Lower lobe of right lung (tissue), 2 donors: ENCODE results near the gene ZNF488. TPM values are rescaled to one million over a fixed set of nuclear protein-coding genes. Genes with fewer than 3 reads are reported as not detected.

Source experiments
- ATAC-seq, 2 donors: fragments of 200-7000 bp; cut with Tn5 transposase; one replicate each; pipeline ENCODE4 v1.9.1; 2020 to 2022; ENCODE audit warnings: mild to moderate bottlenecking in 2 of 2, moderate library complexity in 2 of 2
- DNase-seq: peaks from one replicate; pipeline ENCODE4 v3.0.0-alpha.2; 2020
- H3K27ac ChIP-seq: fragments of 200-600 bp; one replicate; pipeline ENCODE4 v1.8.0; 2022
- H3K27me3 ChIP-seq: fragments of 200-600 bp; one replicate; pipeline ENCODE4 v1.8.0; 2022; ENCODE audit warnings: low read depth
- H3K36me3 ChIP-seq: fragments of 200-600 bp; one replicate; pipeline ENCODE4 v1.8.0; 2022; ENCODE audit warnings: mild to moderate bottlenecking
- H3K4me1 ChIP-seq: fragments of 200-600 bp; one replicate; pipeline ENCODE4 v1.8.0; 2022
- H3K4me3 ChIP-seq: fragments of 200-600 bp; one replicate; pipeline ENCODE4 v1.8.0; 2022; ENCODE audit warnings: mild to moderate bottlenecking
- H3K9me3 ChIP-seq: fragments of 200-600 bp; one replicate; pipeline ENCODE4 v1.8.0; 2022
- intact Hi-C: fragments of 100-400 bp; cut with DNase I; formaldehyde crosslinking; loops from one replicate; pipeline ENCODE4 v1.11.0; 2022
- total RNA-seq: library from RNA; stranded (reverse); fragmentation: NEBNext Ultra II Directional; extraction: Animal tissue kit (Norgen Biotek cat#: 25700); gene quantifications from one replicate; pipeline ENCODE4 v1.2.1, GENCODE V29; 2021
- TF ChIP-seq, protein P1 (sequence below): fragments of 200-600 bp; IDR thresholded peaks from one replicate; pipeline ENCODE4 v1.8.0; 2022; ENCODE audit warnings: antibody characterized with exemption, mild to moderate bottlenecking
- donor health status: DM: no; HTN: yes; CAD: no; lungs with severe emphysema.

ZNF488 gene
- total RNA-seq, 1 donor from 2014 or later, result 0.38 TPM

DNA sequence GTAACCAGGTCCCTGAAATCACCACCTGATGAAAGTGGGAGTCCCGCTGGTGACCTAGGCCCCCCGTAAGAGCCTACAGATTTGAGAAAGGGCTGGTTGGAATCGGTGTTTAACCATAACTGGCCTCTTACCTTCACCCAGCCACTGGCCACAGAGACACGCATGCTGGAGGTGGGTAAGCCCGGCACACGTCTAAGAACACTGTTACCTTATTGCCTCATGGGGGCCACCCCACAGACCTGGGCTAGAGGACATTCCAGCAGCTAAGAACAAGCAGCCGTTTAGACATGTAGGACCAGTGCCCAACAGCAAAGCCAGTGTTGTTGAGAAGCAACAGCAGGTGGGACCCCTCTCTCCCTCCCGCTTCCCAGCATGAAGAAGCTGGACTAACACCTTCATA lies 64.3 kb downstream of the ZNF488 start:
- Histone ChIP-seq H3K27me3 (peaks cover 8% of the 10 kb centered on the region), H3K27ac (no peak overlapping the region), H3K9me3 (no peaks in the 10 kb centered on the region), H3K4me1 (no peaks in the 10 kb centered on the region), H3K4me3 (no peak overlapping the region), H3K36me3 (no peaks in the 10 kb centered on the region)
- no peak for ATAC-seq
- TF ChIP-seq, protein P1, sequence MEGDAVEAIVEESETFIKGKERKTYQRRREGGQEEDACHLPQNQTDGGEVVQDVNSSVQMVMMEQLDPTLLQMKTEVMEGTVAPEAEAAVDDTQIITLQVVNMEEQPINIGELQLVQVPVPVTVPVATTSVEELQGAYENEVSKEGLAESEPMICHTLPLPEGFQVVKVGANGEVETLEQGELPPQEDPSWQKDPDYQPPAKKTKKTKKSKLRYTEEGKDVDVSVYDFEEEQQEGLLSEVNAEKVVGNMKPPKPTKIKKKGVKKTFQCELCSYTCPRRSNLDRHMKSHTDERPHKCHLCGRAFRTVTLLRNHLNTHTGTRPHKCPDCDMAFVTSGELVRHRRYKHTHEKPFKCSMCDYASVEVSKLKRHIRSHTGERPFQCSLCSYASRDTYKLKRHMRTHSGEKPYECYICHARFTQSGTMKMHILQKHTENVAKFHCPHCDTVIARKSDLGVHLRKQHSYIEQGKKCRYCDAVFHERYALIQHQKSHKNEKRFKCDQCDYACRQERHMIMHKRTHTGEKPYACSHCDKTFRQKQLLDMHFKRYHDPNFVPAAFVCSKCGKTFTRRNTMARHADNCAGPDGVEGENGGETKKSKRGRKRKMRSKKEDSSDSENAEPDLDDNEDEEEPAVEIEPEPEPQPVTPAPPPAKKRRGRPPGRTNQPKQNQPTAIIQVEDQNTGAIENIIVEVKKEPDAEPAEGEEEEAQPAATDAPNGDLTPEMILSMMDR, result no peak
- no peak for DNase-seq
- intact Hi-C loops, result loop anchor here (10.0 kb wide), 1 partner anchor 275 kb away; no protein-coding TSS in a partner anchor

DNA sequence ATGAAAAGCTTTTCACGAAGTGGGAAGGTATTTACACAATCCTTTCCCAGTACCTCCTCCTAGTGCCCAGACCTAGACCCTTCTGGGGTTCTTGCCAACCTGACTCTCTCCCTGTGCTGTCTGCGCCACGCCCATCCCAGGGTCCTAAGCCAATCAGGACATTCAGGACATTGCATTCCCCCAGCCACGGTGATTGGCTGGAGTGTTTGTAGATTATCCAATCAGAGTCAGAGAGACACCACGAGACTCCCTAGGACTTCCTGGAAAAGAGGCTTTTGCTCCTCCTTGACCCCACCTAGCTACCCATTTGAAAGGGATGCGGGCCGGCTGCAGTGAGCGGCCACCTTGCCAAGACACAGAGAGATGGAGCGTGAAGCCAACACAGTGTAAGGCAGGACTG lies 65.4 kb downstream of the ZNF488 start:
- no peaks in the 10 kb centered on the region for H3K36me3 ChIP-seq
- DNase-seq (no peak), ATAC-seq (no peak)
- H3K4me3 ChIP-seq, result no peak overlapping the region
- intact Hi-C loops, result loop anchor here (10.0 kb wide), 1 partner anchor 274 kb away; no protein-coding TSS in a partner anchor
- H3K4me1 ChIP-seq, result no peaks in the 10 kb centered on the region
- no peaks in the 10 kb centered on the region for H3K9me3 ChIP-seq
- TF ChIP-seq, protein P1, result no peak
- H3K27ac ChIP-seq, result no peak overlapping the region
- H3K27me3 ChIP-seq, result peaks cover 8% of the 10 kb centered on the region

DNA sequence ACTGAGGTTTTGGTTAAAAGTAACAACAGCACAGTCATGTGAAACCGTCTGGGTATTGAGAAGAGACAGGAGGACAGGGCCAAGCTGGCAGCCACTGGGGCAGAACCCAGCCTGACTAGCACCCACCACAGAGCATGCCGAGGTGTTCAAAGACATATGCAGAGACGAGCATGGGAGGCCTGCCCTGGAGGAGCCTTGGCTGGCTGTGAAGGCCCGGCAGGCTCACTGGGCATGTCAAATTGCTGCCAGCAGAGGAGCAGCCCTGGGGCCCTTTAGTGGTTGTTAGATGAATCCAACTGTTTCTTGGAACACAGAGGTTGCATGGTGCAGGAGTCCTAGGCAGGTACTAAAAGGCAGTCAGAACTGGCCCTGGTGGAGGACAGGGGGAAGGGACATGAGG lies 66.8 kb downstream of the ZNF488 start:
- peaks cover 4% of the 10 kb centered on the region for H3K36me3 ChIP-seq
- ATAC-seq, result no peak
- H3K27me3 ChIP-seq, result peaks cover 3% of the 10 kb centered on the region
- no peaks in the 10 kb centered on the region for H3K4me1 ChIP-seq
- H3K9me3 ChIP-seq, result no peaks in the 10 kb centered on the region
- intact Hi-C loops, result loop anchor here (10.0 kb wide), 1 partner anchor 272 kb away; no protein-coding TSS in a partner anchor
- H3K4me3 ChIP-seq, result no peak overlapping the region
- H3K27ac ChIP-seq, result no peak overlapping the region
- no peak for DNase-seq
- TF ChIP-seq, protein P1, result no peak

DNA sequence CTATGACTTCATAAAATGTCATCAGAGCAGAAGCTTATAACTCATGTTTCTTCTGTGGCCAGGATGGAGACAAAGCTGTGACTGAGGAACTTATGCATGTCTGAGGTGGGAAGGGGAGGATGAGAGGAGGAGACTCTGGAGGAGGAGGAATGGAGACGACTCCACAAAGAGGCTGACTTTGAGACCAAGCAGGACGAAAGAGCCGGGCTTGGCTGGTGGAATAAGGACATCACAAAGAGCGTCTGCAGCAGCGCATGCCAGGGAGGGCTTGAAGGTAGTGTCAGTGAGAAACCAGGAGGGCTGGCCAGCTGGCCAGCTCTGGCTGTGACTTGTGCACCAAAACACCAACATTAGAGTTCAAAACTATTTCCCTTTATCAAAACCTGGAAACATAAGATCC lies 68.0 kb downstream of the ZNF488 start:
- TF ChIP-seq, protein P1, result no peak
- H3K9me3 ChIP-seq, result no peaks in the 10 kb centered on the region
- intact Hi-C loops, result loop anchor here (10.0 kb wide), 1 partner anchor 271 kb away; no protein-coding TSS in a partner anchor
- H3K4me3 ChIP-seq, result no peak overlapping the region
- H3K4me1 ChIP-seq, result peaks cover 1% of the 10 kb centered on the region
- DNase-seq, result no peak
- no peak for ATAC-seq
- no peak overlapping the region for H3K27ac ChIP-seq
- no peaks in the 10 kb centered on the region for H3K27me3 ChIP-seq
- peaks cover 4% of the 10 kb centered on the region for H3K36me3 ChIP-seq

Other genes starting within 250 kb of the ZNF488 start
- 14.5 TPM for gene GDF10, start 84.1 kb downstream of the ZNF488 start, total RNA-seq
- gene GDF2, start 61.8 kb downstream of the ZNF488 start, total RNA-seq, result not detected
- gene RBP3, start 35.9 kb downstream of the ZNF488 start, total RNA-seq, result not detected
- gene ANXA8, start 99.8 kb upstream of the ZNF488 start, total RNA-seq, result 15.0 TPM
- not detected for gene FAM25G, start 107.4 kb upstream of the ZNF488 start, total RNA-seq
- 5.1 TPM for gene AGAP9, start 139.3 kb upstream of the ZNF488 start, total RNA-seq